Sigmoid colon (tissue), 7 donors: ENCODE measurements around the gene E2F3. TPM values are rescaled to one million over a fixed set of nuclear protein-coding genes. Genes with fewer than 3 reads are reported as not detected.

Experiments
- DNase-seq: peaks from one replicate; pipeline ENCODE4 v3.0.0-alpha.2; 2019
- H3K27ac ChIP-seq, 4 donors: fragments of 200-600 bp; sonication (generic); one replicate each; pipeline ENCODE4 v1.5.1; 2016 to 2019; ENCODE audit warnings: mild to moderate bottlenecking in 1 of 4
- H3K27me3 ChIP-seq, 3 donors: fragments of 200-600 bp; sonication (generic); one replicate each; pipeline ENCODE4 v1.5.1; 2019; ENCODE audit warnings: mild to moderate bottlenecking in 1 of 3
- H3K36me3 ChIP-seq, 4 donors: fragments of 200-600 bp; sonication (generic); one replicate each; pipeline ENCODE4 v1.5.1; 2016 to 2019
- H3K4me1 ChIP-seq, 4 donors: fragments of 200-600 bp; sonication (generic); one replicate each; pipeline ENCODE4 v1.5.1; 2017 to 2019
- H3K4me3 ChIP-seq, 4 donors: fragments of 200-600 bp; sonication (generic); one replicate each; pipeline ENCODE4 v1.5.1; 2017 to 2019; ENCODE audit warnings: mild to moderate bottlenecking in 2 of 4, moderate library complexity in 1 of 4
- H3K9me3 ChIP-seq, 4 donors: fragments of 200-600 bp in 3 of 4; sonication (generic) in 3 of 4; one replicate each; pipeline versions ENCODE4 v1.5.1 to v1.6.1; 2013 to 2019
- CTCF ChIP-seq, 4 experiments: fragments of 450-650 bp in 3 of 4; fragments of 200-600 bp in 1 of 4; IDR thresholded peaks; one replicate each; pipeline ENCODE4 v1.5.1; 2016 to 2019; ENCODE audit warnings: antibody characterized with exemption in 4 of 4, mild to moderate bottlenecking in 3 of 4, moderate library complexity in 2 of 4
- EP300 ChIP-seq, 4 donors: sonication (generic); formaldehyde crosslinking; IDR thresholded peaks; one replicate each; pipeline ENCODE4 v1.6.1; 2017; ENCODE audit warnings: antibody characterized with exemption in 4 of 4
- POLR2A ChIP-seq, 2 donors: fragments of 450-650 bp; IDR thresholded peaks; one replicate each; pipeline ENCODE4 v1.6.1; 2016; ENCODE audit warnings: antibody characterized with exemption in 2 of 2, mild to moderate bottlenecking in 2 of 2, moderate library complexity in 2 of 2
- POLR2AphosphoS5 ChIP-seq, 4 donors: sonication (generic); formaldehyde crosslinking; IDR thresholded peaks; one replicate each; pipeline ENCODE4 v1.6.1; 2017; ENCODE audit warnings: antibody characterized with exemption in 4 of 4
- WGBS, 2 donors: extraction: QIAGEN DNeasy Blood & Tissue Kit; methylation state at CpG; one replicate each; pipeline ENCODE4 v1.1.7; 2013; 5-methylcytosine and 5-hydroxymethylcytosine counted together
- intact Hi-C: fragments of 100-400 bp; cut with DNase I; formaldehyde crosslinking; loops from one replicate; pipeline ENCODE4 v1.15.1; 2023
- polyA plus RNA-seq, 3 donors: library from polyadenylated mRNA; stranded (reverse); fragments of 200-250 nt; gene quantifications; one replicate each; pipeline ENCODE4 v1.2.3, GENCODE V29; 2013
- total RNA-seq, 4 donors: library from RNA; depleted of rRNA; stranded (reverse); fragments of >200 nt; gene quantifications; one replicate each; pipeline ENCODE4 v1.1.0, GENCODE V29; 2016
- donor health status: healthy with polysubstance abuse.
- donor health status: Bipolar disorder and iron deficiency.
- donor health status: healthy.

The E2F3 gene
- total and polyA plus RNA-seq, 7 donors: 2.5 to 6.9 (median 3.0) TPM

GRCh38 chr6:20473518-20473917, 71.8 kb downstream of the E2F3 start:
- TF ChIP-seq POLR2A (IDR thresholded peaks at IDR 0.05) (no peak), CTCF (IDR thresholded peaks at IDR 0.05) (no peak), POLR2AphosphoS5 (IDR thresholded peaks at IDR 0.05) (no peak), EP300 (IDR thresholded peaks at IDR 0.05) (no peak)
- intact Hi-C loops: no loop called here
- no peak for DNase-seq
- 92 to 96% methylated on average over 1 of the region's 1 CpG for WGBS, 2 donors
- no peaks in the 10 kb centered on the region for H3K4me1 ChIP-seq
- no peaks in the 10 kb centered on the region for H3K9me3 ChIP-seq
- no peak overlapping the region for H3K4me3 ChIP-seq
- H3K27ac ChIP-seq: no peak overlapping the region
- no peaks in the 10 kb centered on the region for H3K36me3 ChIP-seq
- H3K27me3 ChIP-seq: no peaks in the 10 kb centered on the region

DNA sequence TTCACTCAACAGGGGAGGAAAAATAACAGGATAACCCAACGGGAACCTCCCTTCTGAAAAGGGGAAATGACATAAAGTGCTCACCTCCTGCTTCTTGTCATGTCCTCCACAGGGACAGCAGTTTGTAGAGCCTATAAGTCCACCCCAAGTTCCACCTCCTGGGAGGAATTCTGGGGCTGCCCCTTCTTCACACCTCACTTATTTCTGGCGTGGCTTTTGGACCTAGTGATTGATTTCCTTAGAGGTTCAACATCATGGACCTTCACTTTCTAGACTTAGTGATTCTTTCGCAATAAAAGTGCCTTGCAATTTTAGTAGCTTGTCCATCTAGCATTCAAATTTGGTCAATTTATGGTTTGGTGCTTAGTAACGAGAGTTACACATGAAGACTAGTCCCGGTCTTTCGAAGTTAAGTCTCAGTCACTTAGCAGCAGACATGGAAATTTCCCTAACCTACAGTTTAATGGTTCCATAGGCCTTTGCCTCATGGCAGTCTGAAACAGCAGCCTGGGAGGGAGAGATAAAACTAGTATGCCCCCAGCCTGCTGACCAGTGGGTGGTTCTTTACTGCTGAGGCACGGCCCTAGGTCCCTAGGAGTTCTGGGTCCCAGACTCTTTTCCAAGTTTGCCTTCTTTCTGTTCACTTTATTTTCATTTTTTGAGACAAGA, 73.3 kb downstream of the E2F3 start:
- intact Hi-C loops: no loop called here
- no peak for TF ChIP-seq EP300 (IDR thresholded peaks at IDR 0.05)
- TF ChIP-seq POLR2AphosphoS5 (IDR thresholded peaks at IDR 0.05): no peak
- no peak for TF ChIP-seq POLR2A (IDR thresholded peaks at IDR 0.05)
- no peak for TF ChIP-seq CTCF (IDR thresholded peaks at IDR 0.05)
- WGBS, 2 donors: 91 to 94% methylated on average over 7 of the region's 7 CpGs
- Histone ChIP-seq H3K4me3 (no peak overlapping the region), H3K36me3 (no peaks in the 10 kb centered on the region), H3K4me1 (no peaks in the 10 kb centered on the region), H3K9me3 (no peaks in the 10 kb centered on the region), H3K27me3 (no peaks in the 10 kb centered on the region), H3K27ac (no peak overlapping the region)
- no peak for DNase-seq

DNA sequence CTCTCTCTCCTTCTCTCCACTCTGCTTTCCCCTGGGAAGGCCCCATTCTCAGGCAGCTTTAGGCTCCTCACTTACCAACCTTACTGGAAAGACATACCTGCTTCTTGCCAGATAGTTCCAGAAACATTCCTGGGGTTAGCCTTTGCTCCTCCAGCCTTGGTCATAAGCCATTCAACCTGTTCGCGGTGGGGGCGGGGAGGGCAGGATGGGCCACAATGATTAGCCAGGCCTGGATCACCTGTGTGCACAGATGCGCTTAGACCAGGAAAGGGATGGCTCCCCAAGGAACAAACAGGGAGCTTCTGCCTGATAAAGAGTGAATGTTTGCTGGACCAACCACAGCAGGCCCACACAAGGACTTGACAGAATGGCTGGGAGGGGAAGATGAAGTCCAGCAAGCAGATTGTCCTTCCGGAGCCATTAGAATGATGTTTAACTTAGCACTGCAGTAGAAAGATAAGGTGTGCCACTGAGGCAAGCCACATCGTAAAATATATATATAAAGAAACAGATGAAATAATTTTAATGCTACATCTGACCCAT, 74.9 kb downstream of the E2F3 start:
- 97 to 98% methylated on average over 6 of the region's 6 CpGs for WGBS, 2 donors
- DNase-seq: no peak
- H3K27me3 ChIP-seq: no peaks in the 10 kb centered on the region
- intact Hi-C loops: no loop called here
- H3K4me1 ChIP-seq: no peaks in the 10 kb centered on the region
- no peaks in the 10 kb centered on the region for H3K9me3 ChIP-seq
- no peak for TF ChIP-seq EP300 (IDR thresholded peaks at IDR 0.05)
- no peak for TF ChIP-seq POLR2A (IDR thresholded peaks at IDR 0.05)
- TF ChIP-seq POLR2AphosphoS5 (IDR thresholded peaks at IDR 0.05): no peak
- TF ChIP-seq CTCF (IDR thresholded peaks at IDR 0.05): no peak
- peaks cover 0 to 13% (median 0%) of the 10 kb centered on the region in 4 donors for H3K36me3 ChIP-seq
- H3K27ac ChIP-seq: no peak overlapping the region
- H3K4me3 ChIP-seq: no peak overlapping the region

DNA sequence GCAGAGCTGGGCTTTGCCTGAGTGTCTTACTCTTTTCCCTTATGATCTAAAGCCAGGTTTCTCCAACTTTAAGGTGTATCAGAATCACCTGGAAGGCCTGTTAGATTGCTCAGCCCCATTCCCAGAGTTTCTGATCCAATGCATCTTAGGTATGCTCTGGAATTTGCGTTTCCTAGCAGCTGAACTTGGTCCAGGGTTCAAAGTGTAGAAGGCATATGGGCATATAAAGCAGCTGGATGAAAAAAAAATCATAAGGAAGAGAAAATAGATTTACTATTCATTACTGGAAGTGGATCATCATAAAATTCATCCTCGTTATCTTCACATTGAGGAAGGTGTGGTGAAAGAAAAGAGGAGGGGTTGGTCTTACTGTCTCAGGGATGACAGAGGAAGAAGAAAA, 75.8 kb downstream of the E2F3 start:
- H3K27me3 ChIP-seq: no peaks in the 10 kb centered on the region
- DNase-seq: no peak
- no peaks in the 10 kb centered on the region for H3K4me1 ChIP-seq
- peaks cover 0 to 23% (median 0%) of the 10 kb centered on the region in 4 donors for H3K36me3 ChIP-seq
- H3K4me3 ChIP-seq: no peak overlapping the region
- intact Hi-C loops: no loop called here
- WGBS, 2 donors: 24 to 70% methylated on average over 2 of the region's 2 CpGs
- TF ChIP-seq EP300 (IDR thresholded peaks at IDR 0.05) (no peak), POLR2AphosphoS5 (IDR thresholded peaks at IDR 0.05) (no peak), POLR2A (IDR thresholded peaks at IDR 0.05) (no peak), CTCF (IDR thresholded peaks at IDR 0.05) (no peak)
- no peak overlapping the region for H3K27ac ChIP-seq
- H3K9me3 ChIP-seq: no peaks in the 10 kb centered on the region
